ENCODE data around the gene RNF113B.

RNF113B gene

GRCh38 chr13:98175043-98175442, 2.0 kb downstream of the RNF113B start:
- DNase-seq (ENCODE audit: low read depth in 1 of 2, low spot score in 1 of 2) = no peak
- no peak overlapping the region for H3K27ac ChIP-seq (replicated peaks)

GRCh38 chr13:98174307-98174706, 2.8 kb downstream of the RNF113B start:
- Histone ChIP-seq H3K4me3 (replicated peaks; ENCODE audit: insufficient read depth, low read length) (no peak overlapping the region), H3K27me3 (ENCODE audit: insufficient read depth, poor library complexity, severe bottlenecking) (peaks cover 10% of the 10 kb centered on the region), H3K27ac (replicated peaks) (no peak overlapping the region)
- no peak for TF ChIP-seq REST (IDR thresholded peaks at IDR 0.05; ENCODE audit: insufficient replicate concordance, low read depth)
- no peak for TF ChIP-seq GABPA (IDR thresholded peaks at IDR 0.05; ENCODE audit: low read depth)
- no peak for TF ChIP-seq POLR2AphosphoS5 (IDR thresholded peaks at IDR 0.05; ENCODE audit: low read depth)
- no peak for TF ChIP-seq CTCF (IDR thresholded peaks at IDR 0.05; ENCODE audit: insufficient read depth, low read length)
- TF ChIP-seq SPI1 (IDR thresholded peaks at IDR 0.05; ENCODE audit: borderline replicate concordance, low read depth) = no peak
- DNase-seq (ENCODE audit: low read depth in 1 of 2, low spot score in 1 of 2) = no peak

More at GRCh38 chr13:98175043-98175442, 2.0 kb downstream of the RNF113B start:
- no peak for TF ChIP-seq POLR2AphosphoS5 (IDR thresholded peaks at IDR 0.05; ENCODE audit: low read depth)
- no peak for TF ChIP-seq REST (IDR thresholded peaks at IDR 0.05; ENCODE audit: insufficient replicate concordance, low read depth)
- no peak for TF ChIP-seq SPI1 (IDR thresholded peaks at IDR 0.05; ENCODE audit: borderline replicate concordance, low read depth)
- TF ChIP-seq CTCF (IDR thresholded peaks at IDR 0.05; ENCODE audit: insufficient read depth, low read length) = no peak
- TF ChIP-seq GABPA (IDR thresholded peaks at IDR 0.05; ENCODE audit: low read depth) = no peak
- Histone ChIP-seq H3K27me3 (ENCODE audit: insufficient read depth, poor library complexity, severe bottlenecking) (peaks cover 3% of the 10 kb centered on the region), H3K4me3 (replicated peaks; ENCODE audit: insufficient read depth, low read length) (no peak overlapping the region)

- no peak for TF ChIP-seq POLR2AphosphoS5 (IDR thresholded peaks at IDR 0.05; ENCODE audit: low read depth)
- TF ChIP-seq SPI1 (IDR thresholded peaks at IDR 0.05; ENCODE audit: borderline replicate concordance, low read depth) = no peak
- TF ChIP-seq GABPA (IDR thresholded peaks at IDR 0.05; ENCODE audit: low read depth) = no peak
- TF ChIP-seq REST (IDR thresholded peaks at IDR 0.05; ENCODE audit: insufficient replicate concordance, low read depth) = no peak
- no peak for TF ChIP-seq CTCF (IDR thresholded peaks at IDR 0.05; ENCODE audit: insufficient read depth, low read length)
- H3K27ac ChIP-seq (replicated peaks) = no peak overlapping the region
- no peak for DNase-seq (ENCODE audit: low read depth in 1 of 2, low spot score in 1 of 2)
These were observed 3.5 kb downstream of the RNF113B start for GRCh38 chr13:98173431-98174152.

More at GRCh38 chr13:98173431-98174152, 3.5 kb downstream of the RNF113B start:
- Histone ChIP-seq H3K27me3 (ENCODE audit: insufficient read depth, poor library complexity, severe bottlenecking) (peaks cover 13% of the 10 kb centered on the region), H3K4me3 (replicated peaks; ENCODE audit: insufficient read depth, low read length) (no peak overlapping the region)

Data from HL-60 (cell line).